HEK293 (cell line): ENCODE results near the gene APOBR.

Experiments used
- CTCF ChIA-PET: fragments of 350-600 bp; formaldehyde crosslinking; extraction: SDS; loops from one replicate; lab custom pipeline; 2021; ENCODE audit warnings: antibody characterized with exemption; lab: Yijun Ruan, JAX
- POLR2A ChIA-PET: fragments of 300-600 bp; formaldehyde crosslinking; extraction: SDS; loops from one replicate; lab custom pipeline; 2020; ENCODE audit warnings: antibody characterized with exemption, inconsistent platforms; lab: Yijun Ruan, JAX
- H3K27ac ChIP-seq: fragments of 200-500 bp; sonication (Bioruptor generic); 2 replicates; pipeline ENCODE4 v1.5.1; 2014; ENCODE audit warnings: low read depth, low read length, control low read depth, inconsistent platforms; ENCODE audit errors: extremely low read depth
- H3K36me3 ChIP-seq, 2 experiments: fragments of 200-500 bp in 1 of 2; sonication (Bioruptor generic) in 1 of 2; 1 replicate in 1 of 2; 2 replicates in 1 of 2; pipeline ENCODE4 v1.5.1; 2014 to 2017; ENCODE audit warnings: inconsistent platforms in 2 of 2, low read length in 2 of 2; ENCODE audit not compliant: control insufficient read depth in 2 of 2, insufficient read depth in 1 of 2
- H3K4me1 ChIP-seq: fragments of 200-500 bp; sonication (Bioruptor generic); 2 replicates; pipeline ENCODE4 v1.5.1; 2014; ENCODE audit warnings: mild to moderate bottlenecking, low read length, inconsistent platforms; ENCODE audit not compliant: control insufficient read depth, insufficient read depth
- H3K4me3 ChIP-seq: 2 replicates; pipeline ENCODE4 v1.5.1; 2011; ENCODE audit warnings: low read depth, mild to moderate bottlenecking, control low read depth, low read length, moderate library complexity
- H3K9me3 ChIP-seq: fragments of 200-500 bp; sonication (Bioruptor generic); 2 replicates; pipeline ENCODE4 v1.5.1; 2014; ENCODE audit warnings: low read depth, low read length, inconsistent platforms; ENCODE audit not compliant: control insufficient read depth, insufficient read depth
- GFI1B ChIP-seq: fragments of 450-650 bp; formaldehyde crosslinking; IDR thresholded peaks from 2 replicates; pipeline ENCODE4 v1.5.1; 2016; ENCODE audit warnings: missing biosample characterization, missing genetic modification characterization
- GLI2 ChIP-seq: fragments of 450-650 bp; formaldehyde crosslinking; IDR thresholded peaks from 2 replicates; pipeline ENCODE4; 2017; ENCODE audit warnings: missing biosample characterization, missing genetic modification characterization, low read depth, borderline replicate concordance
- INSM2 ChIP-seq: fragments of 450-650 bp; formaldehyde crosslinking; IDR thresholded peaks from 2 replicates; pipeline ENCODE4 v1.5.1; 2016; ENCODE audit warnings: missing biosample characterization, missing genetic modification characterization
- SCRT1 ChIP-seq: fragments of 450-650 bp; formaldehyde crosslinking; IDR thresholded peaks from 2 replicates; pipeline ENCODE4 v1.5.1; 2016; ENCODE audit warnings: missing biosample characterization, missing genetic modification characterization, borderline replicate concordance
- ZEB2 ChIP-seq: fragments of 450-650 bp; formaldehyde crosslinking; IDR thresholded peaks from 2 replicates; pipeline ENCODE4 v1.5.1; 2016; ENCODE audit warnings: missing biosample characterization, missing genetic modification characterization
- ZFP37 ChIP-seq: fragments of 450-650 bp; formaldehyde crosslinking; IDR thresholded peaks from 2 replicates; pipeline ENCODE4 v1.5.1; 2016; ENCODE audit warnings: missing biosample characterization, missing genetic modification characterization
- ZNF175 ChIP-seq: fragments of 450-650 bp; formaldehyde crosslinking; IDR thresholded peaks from 2 replicates; pipeline ENCODE4 v1.5.1; 2016; ENCODE audit warnings: missing biosample characterization, missing genetic modification characterization
- ZNF280D ChIP-seq: fragments of 450-650 bp; formaldehyde crosslinking; IDR thresholded peaks from 2 replicates; pipeline ENCODE4 v1.5.1; 2016; ENCODE audit warnings: missing biosample characterization, missing genetic modification characterization
- ZNF341 ChIP-seq: fragments of 450-650 bp; formaldehyde crosslinking; IDR thresholded peaks from 2 replicates; pipeline ENCODE4; 2016; ENCODE audit warnings: low read depth, missing biosample characterization, missing genetic modification characterization
- ZNF354C ChIP-seq: fragments of 450-650 bp; formaldehyde crosslinking; IDR thresholded peaks from 2 replicates; pipeline ENCODE4 v1.5.1; 2016; ENCODE audit warnings: missing biosample characterization, missing genetic modification characterization, low read depth, borderline replicate concordance
- ZNF362 ChIP-seq: fragments of 450-650 bp; formaldehyde crosslinking; IDR thresholded peaks from 2 replicates; pipeline ENCODE4 v1.5.1; 2016; ENCODE audit warnings: missing biosample characterization, missing genetic modification characterization
- ZNF398 ChIP-seq: fragments of 450-650 bp; formaldehyde crosslinking; IDR thresholded peaks from 2 replicates; pipeline ENCODE4 v1.5.1; 2017; ENCODE audit warnings: missing biosample characterization, missing genetic modification characterization
- ZNF544 ChIP-seq: fragments of 450-650 bp; formaldehyde crosslinking; IDR thresholded peaks from 2 replicates; pipeline ENCODE4 v1.5.0; 2017; ENCODE audit warnings: missing biosample characterization, missing genetic modification characterization
- ZNF561 ChIP-seq: fragments of 450-650 bp; IDR thresholded peaks from 2 replicates; pipeline ENCODE4 v1.5.1; 2018; ENCODE audit warnings: missing biosample characterization, missing genetic modification characterization, borderline replicate concordance
- ZNF692 ChIP-seq: fragments of 450-650 bp; formaldehyde crosslinking; IDR thresholded peaks from 2 replicates; pipeline ENCODE4 v1.5.1; 2016; ENCODE audit warnings: missing biosample characterization, missing genetic modification characterization
- ZNF747 ChIP-seq: fragments of 450-650 bp; formaldehyde crosslinking; IDR thresholded peaks from 2 replicates; pipeline ENCODE4 v1.5.1; 2016; ENCODE audit warnings: missing biosample characterization, missing genetic modification characterization

The APOBR gene

DNA sequence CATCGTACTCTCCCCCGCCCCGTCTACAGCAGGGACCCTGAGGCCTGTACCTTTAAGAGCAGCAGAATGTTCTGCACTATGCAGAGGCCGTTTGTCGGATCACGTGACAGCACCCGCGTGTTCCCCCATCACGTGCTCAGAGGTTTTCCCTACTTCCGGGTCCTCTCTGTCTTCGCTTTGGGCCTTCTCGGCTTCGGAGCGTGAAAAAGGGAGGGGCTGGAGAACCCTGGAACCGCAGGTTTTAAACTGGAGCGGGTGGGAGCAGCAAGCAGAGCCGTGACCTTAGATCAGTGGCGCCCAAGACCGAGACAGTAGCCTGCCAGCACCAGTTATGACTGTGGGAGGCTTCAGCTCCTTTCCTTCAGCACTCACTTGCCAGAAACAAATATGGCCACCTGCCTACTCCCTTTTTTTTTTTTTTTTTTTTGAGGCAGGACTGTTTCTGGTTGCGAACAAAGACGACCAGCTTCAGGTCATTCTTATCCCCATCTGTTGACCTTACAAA lies 2.4 kb upstream of the APOBR start, which contains the start of gene CLN3 (continued):
- TF ChIP-seq ZNF280D (tag by site-specific recombination), result no peak
- peak; percentile 74 for TF ChIP-seq INSM2
- TF ChIP-seq ZNF175 (tag by site-specific recombination), result no peak

GRCh38 chr16:28492511-28492910 lies 1.9 kb upstream of the APOBR start:
- Histone ChIP-seq H3K4me1 (no peaks in the 10 kb centered on the region), H3K36me3 (peaks cover 3 to 15% of the 10 kb centered on the region in 2 experiments; a peak in 2 of 3 replicates), H3K4me3 (peak overlapping the region; percentile 84)
- ChIA-PET POLR2A (interaction anchor here (0.6 to 1.0 kb wide), 5 partner anchors 11 to 1858 kb away, joined by 3 to 7 read pairs (median 4); no protein-coding TSS in a partner anchor), CTCF (interaction anchor here (0.7 kb wide), 1 partner anchor 24 kb away, joined by 3 read pairs; no protein-coding TSS in a partner anchor)
- TF ChIP-seq ZNF280D (tag by site-specific recombination) (no peak), ZNF692 (tag by site-specific recombination) (no peak), ZNF544 (tag by site-specific recombination) (no peak), ZNF362 (tag by site-specific recombination) (peak; percentile 3; the same call in 1 of the 2 replicates)
- TF ChIP-seq, all 188 proteins: peak for 1
- Histone ChIP-seq H3K27ac (peak overlapping the region; percentile 82; the same call in 1 of the 2 replicates), H3K9me3 (no peaks in the 10 kb centered on the region)

DNA sequence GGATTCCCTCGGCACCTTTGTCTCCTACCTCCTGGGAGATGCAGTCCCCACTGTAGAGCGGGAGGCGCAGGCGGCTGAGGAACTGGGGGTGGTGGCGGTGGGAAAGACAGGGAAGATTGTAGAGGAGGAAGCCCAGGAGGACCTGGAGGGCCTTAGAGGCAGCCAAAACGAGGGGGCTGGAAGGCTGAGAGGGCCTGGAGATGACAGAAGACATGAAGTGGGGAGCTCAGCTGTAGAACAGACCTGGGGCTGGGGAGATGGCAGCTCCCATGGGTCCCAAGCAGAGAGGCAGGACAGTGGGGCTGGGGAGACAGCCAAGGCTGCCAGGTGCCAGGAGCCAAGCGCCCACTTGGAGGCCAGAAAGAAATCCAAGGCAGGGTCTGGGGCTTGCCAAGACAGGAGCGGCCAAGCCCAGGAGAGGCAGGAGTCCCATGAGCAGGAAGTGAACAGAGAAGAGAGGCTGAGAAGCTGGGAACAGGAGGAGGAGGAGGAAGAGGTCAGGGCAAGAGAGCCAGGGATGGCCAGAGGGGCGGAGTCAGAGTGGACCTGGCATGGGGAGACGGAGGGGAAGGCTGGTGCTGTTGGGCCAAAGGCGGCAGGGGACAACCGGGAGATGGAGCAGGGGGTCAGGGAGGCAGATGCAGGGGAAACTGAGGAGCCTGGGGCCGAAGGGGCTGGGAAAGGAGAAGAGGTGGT lies 803 bp downstream of the APOBR start:
- H3K9me3 ChIP-seq, result no peaks in the 10 kb centered on the region
- H3K27ac ChIP-seq, result no peak overlapping the region
- H3K4me3 ChIP-seq, result no peak overlapping the region
- H3K36me3 ChIP-seq, result no peaks in the 10 kb centered on the region; a peak in 1 of 3 replicates
- POLR2A ChIA-PET, result no interaction called here
- CTCF ChIA-PET, result no interaction called here
- no peaks in the 10 kb centered on the region for H3K4me1 ChIP-seq
- TF ChIP-seq ZEB2 (tag by site-specific recombination) (no peak), SCRT1 (tag by site-specific recombination) (no peak), ZNF747 (tag by site-specific recombination) (no peak), ZNF354C (tag by site-specific recombination) (no peak), GFI1B (tag by site-specific recombination) (no peak), ZFP37 (tag by site-specific recombination) (no peak), ZNF398 (tag by site-specific recombination) (no peak), ZNF341 (tag by site-specific recombination) (no peak), ZNF561 (tag by site-specific recombination) (no peak), GLI2 (tag by site-specific recombination) (no peak)
